Hindlimb muscle (tissue), 1 donor: ENCODE data around the gene TMEM120A. TPM values are rescaled to one million over a fixed set of nuclear protein-coding genes. Genes with fewer than 3 reads are reported as not detected.

Source experiments
- DNase-seq: peaks from one replicate; pipeline ENCODE4 v3.0.0-alpha.2; 2013
- polyA plus RNA-seq: library from polyadenylated mRNA; unstranded; fragments of 120-200 nt; gene quantifications from one replicate; pipeline ENCODE4 v1.2.1, GENCODE V29; 2013; ENCODE audit not compliant: insufficient read length

Gene TMEM120A
- polyA plus RNA-seq, 1 donor = 46.9 TPM

DNA sequence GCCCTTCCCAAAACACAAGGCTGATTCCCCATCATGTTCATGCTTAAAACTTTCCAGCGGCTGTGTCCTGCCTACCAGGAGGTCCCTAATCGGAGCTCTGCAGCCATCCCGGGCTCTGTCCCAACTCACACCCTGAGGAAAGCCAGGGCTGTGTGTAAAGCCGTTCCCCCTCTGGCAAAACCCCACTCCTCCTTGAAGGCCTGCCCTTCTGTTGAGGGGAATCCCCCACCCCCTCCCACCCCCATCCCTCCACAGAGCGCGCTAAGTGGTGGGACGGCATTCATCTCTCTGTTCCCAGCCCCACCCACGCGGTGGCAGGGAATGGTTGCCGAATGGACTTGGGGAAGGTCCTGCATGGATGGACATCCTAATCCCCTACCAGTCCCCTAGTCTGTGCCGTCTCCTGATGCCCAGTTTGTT is 667 bp upstream of the TMEM120A start:
- DNase-seq = no peak

DNA sequence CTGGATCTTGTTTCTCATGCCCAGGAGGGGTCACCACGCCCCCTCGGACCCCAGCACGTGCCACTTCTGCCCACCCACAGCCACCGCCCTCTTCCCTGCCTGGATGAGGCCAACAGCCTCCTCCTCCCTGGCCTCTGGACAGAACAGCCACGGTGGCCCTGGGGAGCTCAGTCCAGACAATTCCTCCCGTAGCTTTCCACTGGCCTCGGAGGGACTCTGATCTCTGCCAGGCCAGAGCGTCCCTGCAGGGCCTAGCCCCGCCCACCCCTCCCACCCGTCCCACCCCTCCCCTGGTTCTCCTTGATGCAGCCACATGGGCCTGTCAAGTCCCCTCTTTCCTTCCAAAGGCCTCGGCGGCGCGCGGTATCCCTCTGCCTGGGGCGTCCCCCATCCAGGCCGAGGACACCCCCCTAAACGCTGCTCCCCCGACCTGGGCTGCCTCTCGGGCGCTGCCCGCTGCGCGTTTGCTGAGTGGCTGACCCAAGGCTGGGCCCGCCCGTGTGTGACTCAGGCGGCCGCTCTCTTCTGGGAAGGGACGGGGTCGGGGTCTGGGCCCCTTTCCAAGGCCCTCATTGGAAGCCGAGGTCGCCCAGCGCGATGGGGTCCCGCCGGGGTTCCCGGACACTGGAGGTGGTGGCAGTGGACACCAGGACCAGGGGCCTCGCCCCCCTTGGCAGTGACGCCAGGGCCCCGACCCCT is 557 bp downstream of the TMEM120A start:
- DNase-seq = peak; percentile 57

DNA sequence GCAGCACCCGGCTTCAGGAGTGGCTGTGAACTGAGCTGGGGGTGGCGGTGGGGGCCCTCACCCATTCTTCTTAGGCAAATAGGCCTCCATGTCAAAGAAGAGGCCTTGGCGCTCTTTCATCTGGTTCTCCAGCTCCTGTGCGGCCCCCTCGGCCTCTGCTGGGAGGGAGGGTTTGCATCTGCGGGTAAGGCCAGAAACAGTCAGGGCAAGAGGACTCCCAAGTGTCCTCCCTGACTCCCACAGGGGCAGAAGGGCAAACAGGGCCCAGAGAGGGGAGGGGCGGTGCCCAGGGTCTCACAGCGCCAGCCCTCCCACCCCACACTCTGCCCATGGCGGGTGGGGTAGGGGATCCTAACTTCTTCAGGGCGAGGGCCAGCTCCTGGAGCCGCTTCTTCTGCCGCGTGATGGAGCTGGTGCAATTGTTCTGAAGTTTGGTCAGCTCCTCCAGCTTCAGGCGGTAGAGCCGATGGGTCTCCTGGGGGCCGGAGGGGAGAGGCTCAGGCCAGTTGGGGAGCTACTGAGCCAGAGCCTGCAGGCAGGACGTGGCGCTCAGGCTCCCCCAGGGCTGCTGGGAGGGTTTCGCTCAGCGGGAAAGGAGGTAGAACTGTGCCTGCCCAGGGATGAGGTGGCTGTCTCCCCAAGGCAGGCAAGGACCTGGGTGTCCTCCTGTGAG is 2.2 kb downstream of the TMEM120A start:
- DNase-seq = no peak

DNA sequence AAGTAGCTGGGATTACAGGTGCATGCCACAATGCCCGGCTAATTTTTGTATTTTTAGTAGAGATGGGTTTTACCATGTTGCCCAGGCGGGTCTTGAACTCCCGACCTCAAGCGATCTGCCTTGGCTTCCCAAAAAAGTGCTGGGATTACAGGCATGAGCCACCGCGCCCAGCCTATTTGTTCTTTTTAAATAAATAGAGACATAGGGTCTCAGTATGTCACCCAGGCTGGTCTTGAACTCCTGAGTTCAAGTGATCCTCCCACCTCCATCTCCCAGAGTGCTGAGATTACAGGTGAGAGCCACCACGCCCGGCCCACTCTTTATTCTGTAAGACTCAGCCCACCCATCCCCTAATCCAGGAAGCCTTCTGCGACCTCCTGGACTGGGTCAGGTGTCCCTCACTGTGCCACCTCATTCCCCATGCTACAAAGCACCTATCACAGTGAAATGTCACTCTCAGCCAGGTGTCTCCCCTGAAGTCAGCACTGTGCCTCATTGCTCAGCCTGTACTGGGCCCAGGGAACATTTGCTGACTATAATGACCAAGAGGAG is 2.8 kb downstream of the TMEM120A start:
- DNase-seq = no peak

DNA sequence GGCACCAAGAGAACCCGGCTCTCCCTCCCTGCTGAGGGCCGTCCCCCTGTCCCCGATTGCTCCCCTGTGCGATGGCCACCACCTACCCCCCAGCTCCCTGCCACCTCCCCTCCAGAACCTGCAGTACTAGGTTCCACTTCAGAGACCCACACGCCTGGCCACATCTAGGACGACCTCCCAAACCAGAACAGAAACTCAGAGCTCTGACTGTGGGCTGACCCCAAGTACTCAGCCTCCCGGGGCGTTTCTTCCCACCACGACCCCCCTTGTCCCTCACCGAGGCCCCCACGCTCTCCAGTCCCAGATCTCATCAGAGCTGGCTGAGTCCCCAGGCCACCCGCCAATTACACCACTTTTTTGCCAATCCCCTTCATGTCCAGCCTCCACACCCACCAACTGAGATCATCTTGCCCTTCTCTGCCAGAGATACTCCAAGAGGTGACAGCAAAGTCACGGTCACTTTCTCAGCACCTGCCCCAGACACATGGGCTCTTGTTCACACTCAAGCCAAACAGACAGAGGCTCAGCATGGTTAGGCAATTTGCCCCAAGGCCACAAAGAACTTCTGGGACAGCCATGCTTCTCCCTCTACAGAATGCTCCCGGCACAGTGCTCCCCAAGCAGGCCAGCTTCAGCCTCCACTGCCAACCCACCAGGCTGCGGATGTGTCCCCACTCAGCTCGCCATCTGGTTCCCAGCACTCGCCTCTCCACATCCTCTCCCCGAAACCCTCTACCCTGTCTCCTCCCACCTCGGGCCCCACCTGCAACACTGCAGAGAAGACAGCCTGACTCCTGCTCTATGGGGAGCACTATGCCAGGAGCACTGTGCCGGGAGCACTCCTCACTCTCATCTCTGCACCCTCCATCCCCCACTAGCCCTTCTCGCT is 4.7 kb downstream of the TMEM120A start:
- no peak for DNase-seq

DNA sequence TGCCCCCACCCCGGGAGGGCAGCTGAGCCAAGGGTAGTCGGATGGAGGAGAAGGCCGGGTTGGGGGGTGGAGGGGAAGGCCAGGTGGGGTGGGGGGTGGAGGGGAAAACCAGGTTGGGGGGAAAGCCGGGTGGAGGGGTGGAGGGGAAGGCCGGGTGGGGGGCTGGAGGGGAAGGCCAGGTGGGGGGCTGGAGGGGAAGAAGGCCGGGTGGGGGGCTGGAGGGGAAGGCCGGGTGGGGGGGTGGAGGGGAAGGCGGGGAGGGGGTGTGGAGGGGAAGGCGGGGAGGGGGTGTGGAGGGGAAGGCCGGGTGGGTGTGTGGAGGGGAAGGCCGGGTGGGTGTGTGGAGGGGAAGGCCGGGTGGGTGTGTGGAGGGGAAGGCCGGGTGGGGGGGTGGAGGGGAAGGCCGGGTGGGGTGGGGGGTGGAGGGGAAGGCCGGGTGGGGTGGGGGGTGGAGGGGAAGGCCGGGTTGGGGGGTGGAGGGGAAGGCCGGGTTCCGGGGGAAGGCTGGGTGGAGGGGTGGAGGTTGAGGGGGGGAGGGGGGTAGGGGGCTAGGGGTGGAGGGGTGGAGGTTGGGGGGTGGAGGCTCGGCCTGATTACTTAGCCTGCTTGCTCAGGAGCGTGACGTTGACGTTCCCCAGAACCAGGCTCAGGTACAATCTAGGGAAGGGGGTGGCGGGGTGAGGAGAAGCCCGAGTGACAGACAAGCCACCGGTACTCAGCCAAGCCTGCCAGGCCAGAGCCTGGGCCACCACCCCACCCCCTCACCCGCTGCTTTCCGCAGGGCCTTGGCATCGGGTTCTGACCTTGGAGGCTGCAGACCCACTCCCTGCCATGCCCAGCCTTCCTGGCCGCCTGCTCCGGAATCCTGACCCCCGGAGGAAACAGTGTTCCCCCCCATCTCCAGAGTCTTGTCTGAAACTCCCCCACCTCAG is 5.6 kb downstream of the TMEM120A start:
- no peak for DNase-seq

DNA sequence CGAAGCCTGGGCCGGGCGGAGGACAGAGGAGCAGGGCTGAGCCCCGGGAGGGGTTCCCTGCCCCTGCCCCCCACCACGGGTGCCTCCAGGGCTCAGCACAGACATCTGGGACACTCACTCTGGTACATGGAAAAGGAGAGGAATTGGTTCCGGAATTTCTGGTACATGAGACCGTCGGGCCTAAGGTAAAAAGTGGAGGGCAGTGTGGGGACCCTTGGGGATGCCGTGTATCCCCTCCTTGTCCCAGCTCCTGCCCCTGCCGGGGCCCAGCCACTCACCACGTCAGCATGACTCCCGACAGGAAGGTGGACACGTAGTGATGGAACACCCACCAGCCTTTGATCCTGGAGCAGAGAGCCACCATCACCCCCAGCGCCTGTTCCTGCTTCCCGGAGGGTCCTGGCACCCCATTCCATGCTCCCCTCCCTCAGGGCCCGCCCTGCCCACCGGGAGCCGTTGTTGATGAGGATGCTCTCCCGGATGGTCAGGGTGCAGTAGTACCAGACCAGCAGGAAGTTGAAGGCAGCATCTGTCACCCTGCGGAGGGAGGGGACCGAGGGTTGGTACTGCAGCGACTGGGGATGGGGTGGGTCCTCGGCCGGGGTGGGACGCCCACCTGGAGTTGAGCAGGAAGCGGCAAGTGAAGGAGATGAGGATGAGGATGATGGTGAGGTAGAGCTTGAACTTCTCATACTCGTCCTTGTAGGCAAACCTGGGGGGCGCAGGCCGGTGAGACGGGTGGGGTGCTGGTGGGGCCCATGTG is 6.4 kb downstream of the TMEM120A start:
- no peak for DNase-seq

DNA sequence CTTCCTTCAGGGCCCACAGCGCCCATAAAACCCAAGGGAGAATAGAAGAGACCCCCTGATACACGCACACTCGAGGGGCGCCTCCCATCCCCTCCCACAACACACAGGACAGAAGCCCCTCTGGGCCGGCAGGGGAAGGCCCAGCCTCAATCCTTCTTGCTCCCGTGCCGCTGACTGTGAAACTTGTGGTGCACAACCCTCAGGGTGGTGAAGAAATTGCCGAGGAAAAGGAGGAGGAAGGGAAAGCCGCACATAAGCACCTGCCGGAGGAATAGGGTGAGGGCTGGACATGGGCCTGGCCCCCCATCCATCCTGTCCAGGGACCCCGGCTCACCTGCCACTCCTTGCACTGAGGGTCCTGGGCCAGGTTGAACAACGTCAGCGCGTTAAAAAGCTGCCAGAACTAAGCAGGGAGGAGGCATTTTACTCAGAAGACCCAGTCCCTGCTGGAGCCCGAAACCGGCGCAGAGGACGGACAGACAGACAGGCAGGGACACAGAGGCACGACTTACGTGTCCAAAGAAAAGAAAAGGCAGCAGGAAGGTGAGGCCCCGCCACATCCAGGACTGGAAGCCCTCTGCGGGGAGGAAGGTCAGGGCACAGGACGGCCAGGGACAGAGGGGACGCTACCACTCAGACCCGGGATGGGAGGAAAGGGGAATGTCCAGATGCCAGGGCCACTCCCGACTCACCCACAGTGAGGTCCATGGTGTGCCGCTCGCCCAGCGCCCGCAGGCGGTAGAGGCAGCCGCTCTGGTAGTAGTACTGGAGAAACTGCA is 7.2 kb downstream of the TMEM120A start:
- no peak for DNase-seq

DNA sequence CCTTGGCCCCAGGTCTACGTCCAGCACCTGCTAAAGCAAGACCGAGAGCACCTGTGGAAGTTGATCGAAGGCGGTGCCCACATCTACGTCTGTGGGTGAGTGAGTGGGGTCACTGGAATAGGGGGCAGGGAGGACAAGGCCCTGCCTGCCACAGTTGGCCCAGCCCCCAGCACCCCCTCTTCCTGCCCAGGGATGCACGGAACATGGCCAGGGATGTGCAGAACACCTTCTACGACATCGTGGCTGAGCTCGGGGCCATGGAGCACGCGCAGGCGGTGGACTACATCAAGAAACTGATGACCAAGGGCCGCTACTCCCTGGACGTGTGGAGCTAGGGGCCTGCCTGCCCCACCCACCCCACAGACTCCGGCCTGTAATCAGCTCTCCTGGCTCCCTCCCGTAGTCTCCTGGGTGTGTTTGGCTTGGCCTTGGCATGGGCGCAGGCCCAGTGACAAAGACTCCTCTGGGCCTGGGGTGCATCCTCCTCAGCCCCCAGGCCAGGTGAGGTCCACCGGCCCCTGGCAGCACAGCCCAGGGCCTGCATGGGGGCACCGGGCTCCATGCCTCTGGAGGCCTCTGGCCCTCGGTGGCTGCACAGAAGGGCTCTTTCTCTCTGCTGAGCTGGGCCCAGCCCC is 8.1 kb downstream of the TMEM120A start:
- no peak for DNase-seq

DNA sequence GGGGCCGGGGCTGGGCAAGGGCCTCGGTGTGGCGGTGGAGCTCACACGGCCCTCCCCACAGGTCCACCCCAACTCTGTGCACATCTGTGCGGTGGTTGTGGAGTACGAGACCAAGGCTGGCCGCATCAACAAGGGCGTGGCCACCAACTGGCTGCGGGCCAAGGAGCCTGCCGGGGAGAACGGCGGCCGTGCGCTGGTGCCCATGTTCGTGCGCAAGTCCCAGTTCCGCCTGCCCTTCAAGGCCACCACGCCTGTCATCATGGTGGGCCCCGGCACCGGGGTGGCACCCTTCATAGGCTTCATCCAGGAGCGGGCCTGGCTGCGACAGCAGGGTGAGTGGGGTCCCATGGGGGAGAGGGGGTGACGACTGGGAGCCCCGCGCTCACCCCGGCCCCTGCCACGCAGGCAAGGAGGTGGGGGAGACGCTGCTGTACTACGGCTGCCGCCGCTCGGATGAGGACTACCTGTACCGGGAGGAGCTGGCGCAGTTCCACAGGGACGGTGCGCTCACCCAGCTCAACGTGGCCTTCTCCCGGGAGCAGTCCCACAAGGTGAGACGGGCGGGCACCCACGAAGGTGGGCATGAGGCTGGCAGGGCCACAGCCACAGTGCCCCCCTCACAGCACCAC is 8.8 kb downstream of the TMEM120A start:
- no peak for DNase-seq

DNA sequence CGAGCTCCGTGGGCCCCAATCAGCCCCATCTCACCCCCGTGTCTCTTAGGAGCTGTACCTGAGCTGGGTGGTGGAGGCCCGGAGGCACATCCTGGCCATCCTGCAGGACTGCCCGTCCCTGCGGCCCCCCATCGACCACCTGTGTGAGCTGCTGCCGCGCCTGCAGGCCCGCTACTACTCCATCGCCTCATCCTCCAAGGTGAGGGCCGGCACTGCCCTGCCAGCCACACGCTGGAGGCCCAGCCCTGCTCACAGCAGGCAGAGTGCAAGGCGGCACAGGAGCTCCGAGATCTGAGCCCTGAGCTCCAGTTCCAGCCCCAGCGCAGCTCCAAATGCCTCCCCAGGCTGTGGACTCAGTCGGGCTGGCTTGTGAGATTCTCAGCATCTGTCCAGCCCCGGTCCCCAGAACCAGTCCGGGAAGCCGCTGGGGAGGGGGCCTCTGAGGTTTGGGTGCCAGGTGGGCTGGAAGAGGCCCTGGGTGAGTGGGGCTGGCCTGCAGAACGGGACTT is 9.3 kb downstream of the TMEM120A start:
- no peak for DNase-seq

DNA sequence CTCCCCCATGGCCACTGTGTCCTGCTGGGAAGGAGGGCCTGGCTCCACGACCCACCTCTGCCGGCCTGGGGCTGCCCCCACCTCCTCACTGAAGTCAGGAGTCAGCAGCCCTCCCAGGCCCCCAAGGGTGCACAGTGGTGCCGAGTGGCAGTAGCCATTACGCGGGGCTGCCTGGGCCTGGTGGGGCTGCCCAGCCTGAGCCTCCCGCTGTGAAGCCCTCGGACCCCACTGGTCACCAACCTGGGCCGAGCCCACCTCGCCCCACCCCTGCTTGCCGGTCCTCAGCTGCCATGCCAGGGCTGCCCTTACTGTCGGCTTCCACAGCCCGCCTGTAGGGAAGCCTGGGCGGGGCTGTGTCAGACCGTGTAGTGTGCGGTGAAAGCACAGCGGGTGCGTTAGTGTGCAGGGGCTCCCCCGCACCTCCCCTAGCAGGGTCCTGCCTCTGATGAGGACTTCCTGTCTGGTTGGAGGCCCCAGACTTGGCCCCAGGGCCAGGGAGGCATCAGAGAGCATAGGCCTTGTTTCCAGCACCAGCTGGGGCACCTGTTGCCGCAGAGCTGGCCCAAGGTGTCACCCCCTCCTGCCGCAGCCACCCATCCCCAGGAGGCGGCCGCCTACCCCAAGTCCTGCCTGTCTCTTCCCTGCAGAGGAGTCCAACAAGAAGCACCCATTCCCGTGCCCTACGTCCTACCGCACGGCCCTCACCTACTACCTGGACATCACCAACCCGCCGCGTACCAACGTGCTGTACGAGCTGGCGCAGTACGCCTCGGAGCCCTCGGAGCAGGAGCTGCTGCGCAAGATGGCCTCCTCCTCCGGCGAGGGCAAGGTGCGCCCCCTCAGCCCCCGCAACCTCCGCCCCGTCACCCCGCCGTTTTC is 10.0 kb downstream of the TMEM120A start:
- no peak for DNase-seq

DNA sequence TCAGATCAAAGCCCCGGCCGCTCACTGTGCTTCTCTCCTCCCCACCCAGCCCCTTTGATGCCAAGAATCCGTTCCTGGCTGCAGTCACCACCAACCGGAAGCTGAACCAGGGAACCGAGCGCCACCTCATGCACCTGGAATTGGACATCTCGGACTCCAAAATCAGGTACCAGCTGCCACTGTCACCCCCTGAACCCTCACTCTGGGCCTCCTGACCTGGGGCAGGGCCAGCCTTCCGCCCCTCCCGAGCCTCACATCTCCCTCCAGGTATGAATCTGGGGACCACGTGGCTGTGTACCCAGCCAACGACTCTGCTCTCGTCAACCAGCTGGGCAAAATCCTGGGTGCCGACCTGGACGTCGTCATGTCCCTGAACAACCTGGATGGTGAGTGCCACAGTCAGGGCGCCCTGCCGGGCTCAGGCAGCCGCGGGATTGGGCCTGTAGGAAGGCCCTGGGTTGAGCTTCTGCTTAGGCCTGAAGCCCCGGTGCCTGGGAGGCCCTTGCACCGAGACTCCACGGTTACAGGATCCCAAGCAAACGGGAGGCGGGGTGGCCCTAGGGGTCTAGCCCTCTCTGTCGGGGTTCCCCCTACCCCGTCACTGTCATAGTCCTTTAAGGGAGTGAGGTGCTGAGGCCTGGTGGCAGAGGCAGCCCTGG is 10.8 kb downstream of the TMEM120A start:
- DNase-seq = no peak

DNA sequence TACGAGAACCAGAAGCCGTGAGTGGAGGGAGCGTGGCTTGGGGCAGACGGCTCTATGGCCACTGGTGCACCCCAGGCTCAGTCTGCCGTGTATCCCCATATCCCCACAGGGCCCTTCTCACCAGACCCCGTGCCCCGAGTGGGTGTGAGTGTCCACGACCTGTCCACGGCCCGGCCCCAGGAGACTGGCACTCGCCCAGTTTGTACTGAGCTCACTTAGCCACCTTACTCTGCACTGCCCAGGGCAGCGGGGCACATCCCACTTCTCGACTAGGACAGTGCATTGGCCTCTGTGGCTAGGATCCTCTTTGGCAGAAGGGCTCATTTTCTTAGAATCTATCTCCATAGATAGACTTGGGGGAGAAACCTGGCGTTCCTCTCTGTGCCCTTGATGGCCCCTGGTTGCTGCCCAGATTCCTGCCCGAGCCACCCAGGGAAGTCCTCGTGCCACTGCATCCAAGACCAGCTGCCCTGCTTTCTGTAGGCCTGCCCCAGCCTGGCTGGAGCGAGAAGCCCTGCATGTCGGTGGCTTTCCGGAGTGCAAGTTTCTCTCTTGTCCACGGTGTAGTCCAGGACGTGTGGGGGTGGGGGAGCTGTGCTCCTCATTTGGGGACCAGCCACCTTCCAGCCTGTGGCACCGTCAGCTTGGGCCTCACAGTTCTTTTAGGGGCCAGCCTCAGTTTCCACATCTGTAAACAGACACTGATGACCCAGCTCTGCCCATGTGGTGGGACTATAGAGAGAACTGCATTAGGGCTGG is 11.9 kb downstream of the TMEM120A start:
- no peak for DNase-seq

DNA sequence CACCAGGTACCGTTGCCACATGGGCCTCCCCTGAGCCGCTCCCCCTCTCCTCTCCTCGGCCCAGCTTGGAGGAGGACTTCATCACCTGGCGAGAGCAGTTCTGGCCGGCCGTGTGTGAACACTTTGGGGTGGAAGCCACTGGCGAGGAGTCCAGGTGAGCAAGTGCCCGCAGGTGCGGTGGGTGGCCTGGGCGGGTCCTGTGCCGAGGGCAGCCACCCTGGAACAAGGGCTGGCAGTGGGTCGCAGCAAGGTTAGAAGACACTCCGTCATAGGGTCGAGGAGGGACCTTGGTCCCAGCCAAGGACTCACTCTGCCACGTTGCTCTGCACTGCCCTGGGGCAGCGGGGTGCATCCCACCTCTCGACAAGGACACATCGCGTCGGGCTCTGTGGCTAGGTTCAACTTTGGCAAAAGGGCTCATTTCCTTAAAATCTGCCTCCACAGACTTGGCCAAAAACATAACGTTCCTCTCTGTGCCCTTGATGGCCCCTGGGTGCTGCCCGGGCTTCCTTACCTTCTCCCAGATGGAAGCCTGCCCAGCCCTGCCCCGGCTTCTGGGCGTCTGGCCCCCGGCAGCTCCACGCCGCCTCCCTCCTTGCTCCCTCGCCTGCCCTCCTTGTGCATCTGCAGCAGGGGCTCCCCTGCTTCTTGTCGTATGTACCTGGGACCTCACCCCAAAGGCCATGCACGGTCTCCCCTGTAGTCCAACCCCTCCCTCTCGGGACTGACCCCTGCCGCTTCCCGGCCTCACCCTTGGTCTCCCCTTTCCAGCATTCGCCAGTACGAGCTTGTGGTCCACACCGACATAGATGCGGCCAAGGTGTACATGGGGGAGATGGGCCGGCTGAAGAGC is 12.7 kb downstream of the TMEM120A start:
- no peak for DNase-seq

DNA sequence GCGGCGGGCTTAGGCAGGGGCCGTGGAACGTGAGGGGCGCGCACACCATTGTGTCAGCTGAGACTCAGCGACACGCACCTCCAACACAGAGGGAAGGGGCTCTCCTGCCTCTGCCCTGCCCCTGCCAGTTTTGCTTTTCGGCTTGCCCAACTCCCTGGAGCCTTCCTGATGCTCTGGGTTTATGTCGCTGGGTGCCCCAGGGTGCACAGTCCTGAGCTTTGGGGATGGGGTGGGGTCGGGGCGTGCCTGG is 13.3 kb downstream of the TMEM120A start:
- no peak for DNase-seq
